Measurements from ENCODE around the gene PNMA8C.
A peak's percentile ranks its signal among the peaks of the same experiment; 100 is the strongest.

PNMA8C gene

GRCh38 chr19:46428239-46429135 lies at the start of gene PNMA8C:
Gene PNMA8C, minus strand, starts transcription at chr19:46428936. Its CDS starts 577 bp downstream, at chr19:46428359.
- DNase-seq = no peak

- DNase-seq = no peak
Measured at GRCh38 chr19:46475986-46476385, 47.2 kb upstream of the PNMA8C start.

GRCh38 chr19:46474211-46474610 lies 45.5 kb upstream of the PNMA8C start:
- DNase-seq = no peak

- DNase-seq = no peak
Measured at GRCh38 chr19:46472592-46472991, 43.9 kb upstream of the PNMA8C start.

- no peak for DNase-seq
Measured at GRCh38 chr19:46471811-46472543, 43.2 kb upstream of the PNMA8C start.

GRCh38 chr19:46471116-46471733 lies 42.5 kb upstream of the PNMA8C start, which contains the start of gene PNMA8A:
Gene PNMA8A, minus strand, starts transcription at chr19:46471563. Its CDS starts 528 bp downstream, at chr19:46471035.
- DNase-seq = peak; percentile 54

GRCh38 chr19:46470376-46470775 lies 41.6 kb upstream of the PNMA8C start:
- no peak for DNase-seq

GRCh38 chr19:46469541-46470185 lies 40.9 kb upstream of the PNMA8C start:
- DNase-seq = no peak

- no peak for DNase-seq
Measured at GRCh38 chr19:46466536-46467196, 37.9 kb upstream of the PNMA8C start.

- no peak for DNase-seq
Measured at GRCh38 chr19:46463516-46463915, 34.8 kb upstream of the PNMA8C start.

- no peak for DNase-seq
Measured at GRCh38 chr19:46461537-46461936, 32.8 kb upstream of the PNMA8C start.

- DNase-seq = no peak
Measured at GRCh38 chr19:46460981-46461380, 32.2 kb upstream of the PNMA8C start.

GRCh38 chr19:46460055-46460454 lies 31.3 kb upstream of the PNMA8C start:
- DNase-seq = no peak

GRCh38 chr19:46456930-46457329 lies 28.2 kb upstream of the PNMA8C start:
- no peak for DNase-seq

GRCh38 chr19:46454244-46454643 lies 25.5 kb upstream of the PNMA8C start:
- no peak for DNase-seq

- no peak for DNase-seq
Measured at GRCh38 chr19:46453661-46454060, 24.9 kb upstream of the PNMA8C start.

- DNase-seq = no peak
Measured at GRCh38 chr19:46452186-46452585, 23.4 kb upstream of the PNMA8C start.

GRCh38 chr19:46451352-46451751 lies 22.6 kb upstream of the PNMA8C start:
- no peak for DNase-seq

GRCh38 chr19:46450737-46451136 lies 22.0 kb upstream of the PNMA8C start:
- no peak for DNase-seq

- no peak for DNase-seq
Measured at GRCh38 chr19:46449228-46449627, 20.5 kb upstream of the PNMA8C start.

- DNase-seq = no peak
Measured at GRCh38 chr19:46448601-46449000, 19.9 kb upstream of the PNMA8C start.

- DNase-seq = no peak
Measured at GRCh38 chr19:46447824-46448223, 19.1 kb upstream of the PNMA8C start.
